Fibroblast of lung (primary cell): ENCODE measurements around the gene CCDC30.
"Not testable (repeated sequence)": the region's sequence is repeated elsewhere in the genome, so short reads cannot be mapped to it uniquely, and the experiment has no call there.

Experiments used
- CTCF ChIP-seq, 2 donors: IDR thresholded peaks in 1 of 2; conservative IDR thresholded peaks in 1 of 2; 1 replicate in 1 of 2; 2 replicates in 1 of 2; pipeline ENCODE4 v1.5.1; 2011 to 2012; ENCODE audit warnings: low read length in 2 of 2, control low read depth in 1 of 2, inconsistent platforms in 1 of 2, low read depth in 1 of 2, mild to moderate bottlenecking in 1 of 2
- EZH2 ChIP-seq: IDR thresholded peaks from 2 replicates; pipeline ENCODE4 v1.5.1; 2012; ENCODE audit warnings: low read length, control low read depth, mild to moderate bottlenecking; ENCODE audit errors: missing control alignments

GRCh38 chr1:42477354-42477753 lies 14.3 kb downstream of the CCDC30 start:
- TF ChIP-seq EZH2; CTCF (conservative IDR thresholded peaks at IDR 0.05 in 1 of 2, IDR thresholded peaks at IDR 0.05 in 1 of 2; ENCODE audit: low read depth in 1 of 2, low read length in 2 of 2): not testable (repeated sequence)
